SW480 (cell line): Measurements from ENCODE around the gene TXK.
"Not testable (repeated sequence)": the region's sequence is repeated elsewhere in the genome, so short reads cannot be mapped to it uniquely, and the experiment has no call there.

Experiments
- DNase-seq: peaks from one replicate; pipeline ENCODE4 v3.0.0-alpha.2; 2016; ENCODE audit warnings: low spot score

The TXK gene

GRCh38 chr4:48134081-48134480, at the start of gene TXK:
TSS of gene TXK (minus strand) at chr4:48134250. CDS start at chr4:48134170, 80 bp downstream.
- DNase-seq: no peak

- no peak for DNase-seq
These were observed 46.2 kb upstream of the TXK start for GRCh38 chr4:48180234-48180633.

GRCh38 chr4:48178931-48179330, 44.9 kb upstream of the TXK start:
- DNase-seq: no peak

- DNase-seq: no peak
These were observed 41.8 kb upstream of the TXK start for GRCh38 chr4:48175806-48176205.

GRCh38 chr4:48175328-48175727, 41.3 kb upstream of the TXK start:
- no peak for DNase-seq

- DNase-seq: peak; percentile 30
These were observed 39.3 kb upstream of the TXK start for GRCh38 chr4:48173056-48173991.

- no peak for DNase-seq
These were observed 38.6 kb upstream of the TXK start for GRCh38 chr4:48172651-48173050.

GRCh38 chr4:48169636-48170035, 35.6 kb upstream of the TXK start:
- DNase-seq: no peak

- DNase-seq: no peak
These were observed 33.7 kb upstream of the TXK start for GRCh38 chr4:48167538-48168263.

- DNase-seq: not testable (repeated sequence)
These were observed 30.5 kb upstream of the TXK start for GRCh38 chr4:48164561-48164960.

- DNase-seq: no peak
These were observed 29.7 kb upstream of the TXK start for GRCh38 chr4:48163746-48164145.

GRCh38 chr4:48162162-48162561, 28.1 kb upstream of the TXK start:
- no peak for DNase-seq

- no peak for DNase-seq
These were observed 23.2 kb upstream of the TXK start for GRCh38 chr4:48157271-48157670.

GRCh38 chr4:48156423-48156822, 22.4 kb upstream of the TXK start:
- no peak for DNase-seq

GRCh38 chr4:48153791-48154550, 19.9 kb upstream of the TXK start:
- DNase-seq: no peak

GRCh38 chr4:48152259-48152658, 18.2 kb upstream of the TXK start:
- DNase-seq: no peak

- DNase-seq: no peak
These were observed 15.8 kb upstream of the TXK start for GRCh38 chr4:48149827-48150370.

- DNase-seq: no peak
These were observed 13.6 kb upstream of the TXK start for GRCh38 chr4:48147621-48148020.

- DNase-seq: peak; percentile 23
These were observed 7.0 kb upstream of the TXK start for GRCh38 chr4:48141048-48141447.

GRCh38 chr4:48139691-48140090, 5.6 kb upstream of the TXK start:
- DNase-seq: no peak

GRCh38 chr4:48138936-48139335, 4.9 kb upstream of the TXK start:
- no peak for DNase-seq

GRCh38 chr4:48138511-48138910, 4.5 kb upstream of the TXK start:
- no peak for DNase-seq
